GM13977 (cell line): ENCODE results near the gene ANXA3.
"Not testable (repeated sequence)": the region's sequence is repeated elsewhere in the genome, so short reads cannot be mapped to it uniquely, and the experiment has no call there.

Experiments used
- DNase-seq: peaks from one replicate; pipeline ENCODE4 v3.0.0; 2012; ENCODE audit warnings: low spot score
- in situ Hi-C: fragments of 300-500 bp; cut with MboI; formaldehyde crosslinking; loops from one replicate; pipeline ENCODE4 v1.12.0; 2022; ENCODE audit warnings: low sequenced_read_pairs, low pct_unique_long_range_greater_than_20kb, mixed read lengths, inconsistent platforms; ENCODE audit not compliant: unreplicated experiment
- TF ChIP-seq, protein P1 (sequence below): IDR thresholded peaks from 2 replicates; pipeline ENCODE4 v1.5.1; 2012; ENCODE audit warnings: mild to moderate bottlenecking, control low read depth; ENCODE audit not compliant: insufficient read depth; ENCODE audit errors: extremely low read depth, missing control alignments

ANXA3 gene

GRCh38 chr4:78585633-78586032 is 34.1 kb downstream of the ANXA3 start:
- no peak for DNase-seq
- in situ Hi-C loops, result no loop called here
- TF ChIP-seq, protein P1, sequence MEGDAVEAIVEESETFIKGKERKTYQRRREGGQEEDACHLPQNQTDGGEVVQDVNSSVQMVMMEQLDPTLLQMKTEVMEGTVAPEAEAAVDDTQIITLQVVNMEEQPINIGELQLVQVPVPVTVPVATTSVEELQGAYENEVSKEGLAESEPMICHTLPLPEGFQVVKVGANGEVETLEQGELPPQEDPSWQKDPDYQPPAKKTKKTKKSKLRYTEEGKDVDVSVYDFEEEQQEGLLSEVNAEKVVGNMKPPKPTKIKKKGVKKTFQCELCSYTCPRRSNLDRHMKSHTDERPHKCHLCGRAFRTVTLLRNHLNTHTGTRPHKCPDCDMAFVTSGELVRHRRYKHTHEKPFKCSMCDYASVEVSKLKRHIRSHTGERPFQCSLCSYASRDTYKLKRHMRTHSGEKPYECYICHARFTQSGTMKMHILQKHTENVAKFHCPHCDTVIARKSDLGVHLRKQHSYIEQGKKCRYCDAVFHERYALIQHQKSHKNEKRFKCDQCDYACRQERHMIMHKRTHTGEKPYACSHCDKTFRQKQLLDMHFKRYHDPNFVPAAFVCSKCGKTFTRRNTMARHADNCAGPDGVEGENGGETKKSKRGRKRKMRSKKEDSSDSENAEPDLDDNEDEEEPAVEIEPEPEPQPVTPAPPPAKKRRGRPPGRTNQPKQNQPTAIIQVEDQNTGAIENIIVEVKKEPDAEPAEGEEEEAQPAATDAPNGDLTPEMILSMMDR, result no peak

DNA sequence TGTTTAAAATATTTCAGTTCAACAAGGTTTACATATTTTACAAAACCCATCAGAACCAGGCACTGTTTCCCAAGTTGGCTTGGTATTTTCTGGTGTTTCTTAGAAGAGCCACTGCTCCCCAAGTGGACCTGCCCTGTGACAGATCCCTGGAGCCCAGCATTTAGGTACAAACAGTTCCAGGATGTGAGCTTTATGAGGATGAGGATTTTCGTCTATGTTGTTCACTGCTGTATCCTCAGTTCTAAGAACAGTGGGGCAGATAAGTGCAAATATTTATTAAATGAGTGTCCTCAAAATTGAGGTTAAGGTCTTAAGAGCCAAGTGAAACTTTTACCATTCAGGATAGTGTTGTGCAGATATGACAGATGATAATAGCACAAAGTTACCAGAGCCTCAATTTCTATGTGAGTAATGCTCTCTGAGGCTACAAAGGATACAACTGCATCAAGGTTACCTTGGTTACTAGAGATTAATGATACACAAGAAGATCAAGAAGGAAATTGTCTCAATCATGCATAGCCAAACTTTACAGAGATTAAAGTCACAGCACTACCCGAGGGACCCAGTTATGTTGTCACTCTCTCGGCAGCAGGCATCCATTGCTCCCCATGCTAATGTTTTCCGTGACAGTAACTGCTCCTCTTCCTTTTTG is 37.5 kb downstream of the ANXA3 start:
- no peak for DNase-seq
- in situ Hi-C loops, result no loop called here
- TF ChIP-seq, protein P1, result no peak

DNA sequence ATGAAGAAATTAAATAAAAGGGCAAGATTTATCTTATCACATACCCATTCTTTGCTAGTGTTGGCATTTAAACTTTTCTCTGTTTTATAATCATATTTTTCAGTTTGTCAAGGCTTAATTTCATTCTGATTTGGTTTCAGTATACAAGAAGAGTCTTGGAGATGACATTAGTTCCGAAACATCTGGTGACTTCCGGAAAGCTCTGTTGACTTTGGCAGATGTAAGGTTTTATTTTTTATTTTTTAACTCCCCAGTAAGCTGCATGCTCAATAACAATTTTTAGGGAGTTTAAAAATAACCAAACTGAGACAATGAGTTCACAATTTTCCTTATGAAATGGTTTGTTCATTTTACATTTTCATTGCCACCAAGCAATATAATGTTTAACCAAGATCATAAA is 39.8 kb downstream of the ANXA3 start:
- in situ Hi-C loops, result no loop called here
- no peak for DNase-seq
- TF ChIP-seq, protein P1, result no peak

DNA sequence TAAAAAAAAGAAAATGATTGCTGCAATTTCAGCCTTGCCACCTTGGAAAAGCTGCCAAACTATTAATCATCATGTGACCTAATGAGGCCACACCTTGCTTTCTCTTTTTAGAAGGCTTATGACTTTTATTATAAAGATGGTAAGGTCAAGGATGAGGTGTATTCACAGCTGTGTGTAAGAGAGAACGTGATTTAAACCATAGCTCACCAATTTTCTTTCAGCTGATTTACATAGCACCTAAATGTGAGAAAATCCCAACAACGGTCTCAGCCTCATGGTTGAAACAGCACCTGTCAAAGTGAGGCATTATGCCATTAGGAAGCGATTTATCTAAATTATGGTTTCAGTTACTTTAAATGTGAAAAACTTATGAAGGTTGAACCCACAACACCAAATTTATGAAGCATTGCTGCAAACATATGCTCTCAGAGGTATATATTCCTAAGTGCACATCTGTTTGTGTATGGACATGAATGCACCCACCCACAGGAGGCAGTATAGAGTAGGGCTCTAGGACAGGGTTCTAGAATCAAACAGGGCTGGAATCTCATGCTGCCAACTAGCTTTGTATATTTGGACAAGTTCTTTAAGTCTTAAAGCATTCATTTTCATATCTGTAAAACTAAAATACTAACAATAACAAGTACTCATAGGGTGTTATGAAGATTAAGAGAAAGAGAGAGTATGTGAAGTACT is 40.7 kb downstream of the ANXA3 start:
- DNase-seq, result peak; percentile 13
- TF ChIP-seq, protein P1, result peak; percentile 29
- in situ Hi-C loops, result no loop called here

DNA sequence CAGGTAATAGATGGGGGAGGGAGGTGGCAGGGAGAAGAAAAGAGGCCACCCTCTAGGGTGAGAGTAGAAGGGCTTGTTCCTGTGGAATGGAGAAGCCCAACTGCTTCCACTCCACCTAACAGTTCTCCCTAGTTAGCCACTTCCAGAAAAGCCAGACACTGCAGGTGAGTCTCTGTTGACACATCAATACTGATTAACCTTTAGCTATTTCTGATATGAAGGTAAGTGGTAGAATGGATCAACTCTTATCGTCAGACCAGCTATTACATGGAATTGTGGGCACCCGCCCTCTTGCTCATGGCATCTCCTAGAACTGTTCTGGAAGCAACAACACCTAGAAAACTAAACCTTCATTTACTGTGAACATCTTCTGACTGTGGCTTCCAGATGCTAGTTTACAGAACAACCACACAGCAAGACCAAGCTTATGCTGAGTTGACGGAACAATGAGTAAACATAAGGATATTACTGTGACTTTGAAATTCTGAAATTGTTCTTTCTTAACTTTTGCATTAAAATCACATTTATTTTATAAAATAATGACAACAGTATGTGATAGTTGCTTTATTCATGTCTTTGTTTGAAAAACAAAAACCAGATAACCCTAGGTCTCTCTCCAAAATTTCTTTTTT is 44.7 kb downstream of the ANXA3 start:
- TF ChIP-seq, protein P1, result no peak
- DNase-seq, result no peak
- in situ Hi-C loops, result no loop called here

DNA sequence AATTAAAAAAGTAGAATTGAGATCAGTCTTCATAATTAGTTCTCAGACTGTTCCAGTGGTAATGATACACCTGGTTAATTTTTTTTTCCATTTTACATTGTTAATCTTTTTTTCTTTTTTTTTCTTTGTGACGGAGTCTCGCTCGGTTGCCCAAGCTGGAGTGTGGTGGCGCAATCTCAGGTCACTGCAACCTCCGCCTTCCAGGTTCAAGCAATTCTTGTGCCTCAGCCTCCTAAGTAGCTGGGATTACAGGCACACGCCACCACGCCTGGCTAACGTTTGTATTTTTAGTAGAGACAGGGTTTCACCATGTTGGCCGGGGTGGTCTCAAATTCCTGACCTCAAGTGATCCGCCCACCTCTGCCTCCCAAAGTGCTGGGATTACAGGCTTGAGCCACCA is 46.9 kb downstream of the ANXA3 start:
- in situ Hi-C loops, DNase-seq: not testable (repeated sequence)

DNA sequence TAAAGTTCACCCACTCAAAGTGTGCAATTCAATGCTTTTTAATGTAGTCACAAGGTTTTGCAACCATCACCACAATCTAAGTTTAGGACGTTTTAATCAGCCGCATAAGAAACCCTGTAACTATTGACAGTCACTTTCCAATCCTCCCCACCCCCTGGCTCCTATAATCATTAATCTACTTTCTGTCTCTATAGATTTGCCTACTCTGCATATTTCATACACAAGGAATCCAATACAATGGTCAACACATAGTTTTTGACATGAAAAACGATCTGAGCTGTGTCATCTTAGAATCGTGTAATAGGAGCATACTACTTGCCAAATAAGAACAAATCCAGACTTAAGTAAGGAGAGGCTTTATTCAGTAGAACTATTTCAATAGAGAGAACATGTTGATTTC is 47.6 kb downstream of the ANXA3 start:
- TF ChIP-seq, protein P1, result no peak
- DNase-seq, result no peak
- in situ Hi-C loops, result no loop called here
